Dendritic cell treated with granulocyte-macrophage colony-stimulating factor and Interleukin-4, amounts not matched to agents 40 ng/mL and 50 ng/mL, for 4 days (primary cell): ENCODE measurements around the gene THBS2.

Source experiments
- H3K27ac Mint-ChIP-seq: one replicate; pipeline ENCODE4 v1.8.0; 2022; ENCODE audit warnings: mild to moderate bottlenecking, mixed read lengths
- H3K27me3 Mint-ChIP-seq: one replicate; pipeline ENCODE4 v1.8.0; 2022; ENCODE audit warnings: mild to moderate bottlenecking, mixed read lengths
- H3K36me3 Mint-ChIP-seq: one replicate; pipeline ENCODE4 v1.8.0; 2022; ENCODE audit warnings: low read depth, mixed read lengths
- H3K4me1 Mint-ChIP-seq: one replicate; pipeline ENCODE4 v1.8.0; 2022; ENCODE audit warnings: low read depth, mixed read lengths
- H3K4me3 Mint-ChIP-seq: one replicate; pipeline ENCODE4 v1.8.0; 2022; ENCODE audit warnings: mild to moderate bottlenecking, moderate library complexity, mixed read lengths
- H3K9me3 Mint-ChIP-seq: one replicate; pipeline ENCODE4 v1.8.0; 2022; ENCODE audit warnings: mixed read lengths
- intact Hi-C: fragments of 100-400 bp; cut with micrococcal nuclease; formaldehyde crosslinking; loops from one replicate; pipeline ENCODE4 v1.15.0; 2022

Gene THBS2

GRCh38 chr6:169166896-169167580 lies 86.6 kb downstream of the THBS2 start:
- no peak overlapping the region for H3K27ac Mint-ChIP-seq

More at GRCh38 chr6:169166896-169167580, 86.6 kb downstream of the THBS2 start:
- H3K4me1 Mint-ChIP-seq = no peaks in the 10 kb centered on the region
- H3K36me3 Mint-ChIP-seq = no peaks in the 10 kb centered on the region
- H3K4me3 Mint-ChIP-seq = no peak overlapping the region
- intact Hi-C loops = no loop called here
- no peaks in the 10 kb centered on the region for H3K27me3 Mint-ChIP-seq
- no peaks in the 10 kb centered on the region for H3K9me3 Mint-ChIP-seq
